GM21723 (cell line): Measurements from ENCODE around the gene ESRRG.

Source experiments
- ATAC-seq: cut with Tn5 transposase; IDR thresholded peaks from one replicate; pipeline ENCODE4 v1.9.1; 2021; ENCODE audit warnings: mild to moderate bottlenecking, moderate library complexity; ENCODE audit not compliant: unreplicated experiment

Gene ESRRG

DNA sequence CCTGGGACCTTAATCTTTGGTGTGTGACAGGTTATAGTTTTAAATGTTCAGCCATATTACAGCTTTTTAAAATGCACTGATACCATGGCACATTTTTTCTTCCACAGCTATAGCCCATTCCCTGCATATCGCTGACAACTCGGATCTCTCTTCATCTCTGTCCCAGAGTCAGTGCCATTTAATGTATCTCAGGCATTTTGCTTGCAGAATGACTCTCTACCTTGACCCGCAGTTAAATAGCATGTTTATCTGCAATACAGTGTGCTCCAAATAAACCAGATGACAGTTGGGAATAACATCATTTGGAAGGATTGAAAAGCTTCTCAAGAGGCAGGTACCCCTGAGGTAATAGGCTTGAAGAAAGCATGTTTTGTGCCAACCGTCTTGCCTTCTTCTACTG lies 200.2 kb downstream of the ESRRG start:
- ATAC-seq, result no peak

DNA sequence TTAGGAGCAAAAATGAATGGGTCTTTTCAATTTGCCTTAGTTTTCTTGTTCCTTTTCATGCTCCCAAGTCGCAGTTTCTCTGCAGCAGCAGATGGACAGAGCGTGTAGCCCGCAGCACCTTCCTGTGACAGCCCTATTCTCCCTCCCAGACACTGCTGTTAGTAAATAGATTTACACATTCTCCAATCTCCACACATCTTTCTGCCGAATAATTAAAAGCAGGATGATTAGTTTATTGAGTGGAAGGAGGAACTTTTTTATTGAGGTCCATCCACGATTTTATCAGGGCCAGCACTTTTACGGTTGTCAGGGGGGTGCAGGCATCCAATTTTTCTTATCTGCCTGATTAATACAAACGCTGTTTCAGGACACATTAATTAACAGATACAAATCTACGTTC lies 201.8 kb downstream of the ESRRG start:
- ATAC-seq, result no peak

DNA sequence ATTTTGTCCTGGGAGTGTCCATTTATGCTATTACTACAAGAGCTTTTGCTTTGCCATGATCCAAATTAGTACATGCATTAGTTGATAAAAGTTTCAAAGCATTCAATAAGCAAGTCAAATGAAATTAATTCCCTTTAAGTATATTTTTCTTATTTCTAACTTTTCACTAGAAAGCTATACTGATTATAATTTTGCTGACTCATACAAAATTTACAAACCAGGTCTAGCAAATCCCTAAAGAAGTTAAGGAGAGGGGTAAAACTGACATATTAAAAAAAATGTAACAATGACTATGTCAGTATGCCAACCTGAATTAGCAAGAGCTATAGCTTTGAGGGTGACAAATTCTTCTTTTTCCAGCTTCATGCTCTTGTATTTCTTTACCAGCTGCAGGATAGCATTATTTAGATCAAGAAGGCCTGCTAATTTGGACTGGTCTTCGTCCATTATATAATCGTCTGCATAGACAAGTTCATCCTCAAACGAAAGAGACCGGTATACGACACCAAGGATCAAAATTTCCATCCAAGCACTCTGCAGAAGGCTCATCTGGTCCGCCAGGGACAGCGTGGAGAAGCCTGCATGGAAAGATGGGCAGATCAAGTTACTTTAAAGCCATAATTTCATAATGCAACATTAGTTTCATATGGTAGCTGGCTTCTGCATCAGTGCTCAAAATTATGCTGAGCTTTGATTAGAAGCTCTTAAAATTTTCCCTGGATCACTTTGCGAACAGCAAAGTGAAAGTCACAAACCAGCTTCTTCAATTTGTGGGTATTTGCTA lies 204.2 kb downstream of the ESRRG start:
- no peak for ATAC-seq

DNA sequence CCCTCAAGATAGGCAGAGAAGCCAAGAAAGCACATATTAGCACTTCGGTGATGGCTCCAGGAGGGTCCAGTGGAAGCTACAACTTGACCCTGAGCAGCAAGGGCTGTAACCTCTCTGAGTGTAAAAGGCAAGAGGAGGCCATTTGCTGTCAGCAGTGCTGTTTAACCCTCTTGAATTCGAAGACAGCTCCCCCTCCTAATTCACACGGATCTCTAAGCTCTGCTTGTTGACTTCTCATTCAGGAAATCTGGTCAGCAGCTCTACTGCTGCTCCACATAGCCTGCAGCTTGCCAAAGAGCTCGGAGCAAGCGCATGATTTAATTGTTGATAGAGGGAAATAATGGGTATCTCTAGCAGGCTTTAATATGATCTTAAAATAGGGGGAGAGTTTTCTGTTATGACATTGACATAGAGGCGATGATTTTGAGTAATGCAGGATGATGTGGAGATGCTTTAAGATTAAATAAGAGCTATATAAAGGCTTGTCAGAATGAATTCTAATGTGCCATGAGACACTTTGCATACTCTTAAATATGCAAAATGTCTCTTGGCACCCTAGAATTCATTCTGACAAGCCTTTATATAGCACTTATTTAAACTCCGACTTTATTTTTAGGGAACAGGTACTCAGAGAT lies 220.6 kb downstream of the ESRRG start:
- ATAC-seq, result no peak

DNA sequence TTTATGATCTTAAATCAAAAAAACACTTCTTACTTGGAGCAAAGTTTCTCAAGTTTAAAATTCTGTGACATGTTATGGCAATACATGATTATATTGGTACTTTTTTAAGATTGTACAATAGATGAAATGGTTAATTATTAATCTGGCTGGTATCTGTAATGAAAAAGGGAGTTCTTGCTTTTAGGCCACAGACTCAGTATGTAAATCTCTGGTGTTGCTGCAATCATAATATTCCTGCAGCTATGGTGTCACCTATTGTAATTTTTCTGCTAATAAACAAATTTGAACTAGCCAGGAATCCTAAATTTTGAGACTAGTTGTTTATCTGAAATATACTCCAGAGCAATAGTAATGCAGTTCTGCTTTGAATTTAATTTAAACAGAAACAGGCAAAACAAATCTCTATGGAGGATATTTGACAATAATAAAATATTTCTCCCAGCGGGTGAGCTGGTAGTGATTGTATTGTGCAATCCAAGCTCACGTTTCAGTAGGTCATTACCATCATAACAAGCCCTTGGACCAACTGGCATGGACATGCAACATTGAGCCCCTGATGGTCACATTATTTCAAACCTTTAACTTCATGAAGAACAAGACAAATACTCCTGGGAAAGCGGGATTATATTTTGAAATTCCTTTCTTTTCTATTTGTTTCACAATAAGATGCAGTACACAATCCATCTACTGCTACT lies 222.8 kb downstream of the ESRRG start:
- ATAC-seq, result no peak

DNA sequence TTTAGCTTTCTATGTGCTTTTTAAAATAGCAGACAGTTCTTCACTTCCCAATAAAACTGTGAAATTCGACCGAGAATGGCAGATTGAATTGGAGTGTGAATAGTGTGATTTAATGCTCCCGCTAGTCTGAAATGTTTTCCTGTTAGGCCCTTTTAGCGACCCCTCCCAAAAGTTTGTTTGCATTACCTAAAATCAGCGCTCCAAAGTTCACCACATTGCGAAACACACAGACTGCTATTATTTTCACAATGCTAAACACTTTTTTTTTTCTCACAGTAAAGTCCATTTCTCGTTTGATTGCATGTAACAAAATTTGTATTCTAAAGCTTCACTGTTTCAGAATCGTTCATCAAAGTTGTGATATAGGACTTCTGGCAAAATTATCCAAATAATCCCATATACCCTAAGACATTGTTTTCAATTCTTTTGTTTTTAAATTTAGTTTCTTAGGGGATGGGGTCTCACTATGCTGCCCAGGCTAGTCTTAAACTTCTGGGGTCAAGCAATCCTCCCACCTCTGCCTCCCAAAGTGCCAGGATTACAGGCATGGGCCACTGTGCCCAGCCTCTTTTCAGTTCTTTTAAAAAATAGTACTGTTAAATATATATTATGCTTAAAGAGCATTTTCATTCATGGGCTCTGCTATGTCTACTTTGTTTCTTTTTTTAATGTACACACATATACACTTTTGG lies 223.5 kb downstream of the ESRRG start:
- no peak for ATAC-seq

DNA sequence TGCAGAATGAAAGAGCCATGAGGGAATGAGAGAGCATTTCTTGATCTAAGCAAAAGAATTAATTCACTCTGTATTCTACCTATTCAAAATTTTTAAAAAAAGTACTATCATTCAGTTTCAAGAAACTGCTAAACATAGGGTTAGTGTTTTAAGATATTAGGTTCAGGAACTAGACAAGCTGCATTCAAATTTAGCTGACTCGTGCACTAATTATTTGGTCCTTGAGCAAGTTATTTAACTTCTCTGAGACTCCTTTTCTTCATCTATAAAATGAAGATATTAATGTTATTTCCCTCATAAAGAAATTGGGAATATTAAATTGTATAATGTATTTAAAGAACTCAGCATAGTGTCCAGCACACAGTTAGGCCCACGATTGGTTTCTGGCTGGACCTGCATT lies 225.0 kb downstream of the ESRRG start:
- ATAC-seq, result no peak

DNA sequence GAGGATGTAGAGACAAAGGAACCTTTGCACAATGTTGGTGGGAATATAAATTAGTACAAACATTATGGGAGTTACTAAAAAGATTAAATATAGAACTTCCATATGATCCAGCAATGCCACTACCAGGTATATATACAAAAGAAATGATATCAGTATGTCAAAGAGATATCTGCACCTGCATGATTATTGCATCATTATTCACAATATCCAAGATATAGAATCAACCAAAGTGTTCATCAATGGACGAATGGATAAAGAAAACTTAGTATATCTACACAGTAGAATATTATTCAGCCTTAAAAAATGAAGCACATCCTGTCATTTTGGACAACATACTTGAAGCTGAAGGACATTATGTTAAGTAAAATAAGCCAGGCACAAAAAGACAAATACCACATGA lies 238.2 kb downstream of the ESRRG start:
- ATAC-seq, result no peak

DNA sequence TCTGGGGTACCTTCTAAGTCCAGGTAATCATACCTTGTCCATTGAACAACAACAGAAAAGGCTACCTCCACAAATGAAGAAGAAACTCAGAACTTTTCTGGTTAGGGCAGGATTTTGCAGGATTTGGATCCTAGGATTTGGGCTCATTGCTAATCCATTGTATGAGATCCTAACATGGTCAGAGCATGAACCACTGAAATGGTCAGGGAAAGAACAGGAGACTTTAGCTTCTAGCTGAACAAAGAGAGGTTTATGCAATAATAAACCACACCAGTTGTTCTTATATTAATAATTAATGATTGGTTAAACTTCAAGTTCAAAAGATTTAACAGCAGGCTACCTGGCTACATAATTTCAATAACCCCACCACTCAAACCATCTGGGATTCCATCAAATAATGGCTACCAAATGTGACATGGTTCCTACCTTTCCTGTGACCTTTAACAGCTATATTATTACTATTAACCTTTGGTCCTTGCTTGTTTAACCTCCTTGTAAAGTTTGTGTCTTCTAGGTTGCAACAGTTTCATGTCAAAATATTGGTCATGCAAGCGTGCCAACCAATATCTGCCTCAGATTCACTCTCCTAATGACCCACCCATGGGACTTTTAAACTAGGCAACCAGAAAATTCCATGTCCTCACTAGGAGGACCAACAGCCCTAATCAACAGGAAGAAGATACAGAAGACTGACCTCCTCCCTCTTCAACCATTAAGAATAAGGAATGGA lies 239.4 kb downstream of the ESRRG start:
- ATAC-seq, result no peak

DNA sequence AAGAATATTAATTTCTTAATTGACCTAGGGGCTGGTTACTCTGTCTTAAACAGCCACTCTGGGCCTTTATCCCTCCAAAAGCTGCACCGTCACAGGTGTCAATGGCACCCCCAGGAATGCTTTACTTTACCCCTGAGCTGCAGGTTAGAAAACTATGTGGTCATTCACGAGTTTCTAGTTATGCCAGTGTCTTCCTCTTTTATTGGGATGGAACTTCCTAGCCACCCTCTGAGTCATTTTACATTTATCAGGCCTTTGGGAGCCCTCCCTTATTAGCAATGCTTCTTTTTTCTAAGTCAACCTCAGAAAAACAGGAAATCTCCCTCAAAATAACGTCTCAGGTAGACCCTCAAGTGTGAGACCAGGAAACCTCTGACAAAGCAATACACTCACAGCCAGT lies 240.6 kb downstream of the ESRRG start:
- ATAC-seq, result no peak

DNA sequence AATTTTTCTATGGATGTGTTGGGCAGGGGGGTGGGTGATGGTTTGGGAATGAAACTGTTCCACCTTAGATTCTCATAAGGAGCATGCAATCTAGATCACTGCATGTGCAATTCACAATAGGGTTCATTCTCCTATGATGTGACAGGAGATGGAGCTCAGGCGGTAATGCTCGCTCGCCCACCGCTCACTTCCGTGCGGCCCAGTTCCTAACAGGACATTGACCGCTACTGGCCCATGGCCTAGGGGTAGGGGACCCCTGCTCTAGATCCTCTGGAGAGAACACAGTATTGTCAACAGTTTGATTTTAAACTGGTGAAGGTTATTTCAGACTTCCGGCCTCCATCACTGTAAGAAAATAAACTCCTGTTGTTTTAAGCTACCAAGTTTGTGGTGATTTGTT lies 245.0 kb downstream of the ESRRG start:
- no peak for ATAC-seq

DNA sequence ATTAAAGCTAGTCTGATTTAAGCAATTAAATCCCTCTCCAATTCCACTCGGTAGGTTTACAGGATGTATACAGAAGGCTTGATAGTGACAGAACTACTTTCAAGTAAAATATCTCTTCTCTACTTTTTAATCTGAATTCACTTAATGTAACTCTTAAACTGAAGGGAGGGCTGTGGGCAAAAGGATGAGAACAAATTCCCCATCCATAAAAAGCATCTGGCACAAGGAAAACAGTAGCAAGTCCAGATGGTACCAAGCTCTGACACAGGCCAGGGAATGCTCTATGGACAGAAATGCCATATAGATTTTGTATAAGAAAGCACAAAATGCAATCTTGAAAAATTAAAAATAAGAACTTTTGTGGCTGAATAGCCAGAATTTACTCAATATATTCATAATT lies 246.9 kb downstream of the ESRRG start:
- no peak for ATAC-seq

DNA sequence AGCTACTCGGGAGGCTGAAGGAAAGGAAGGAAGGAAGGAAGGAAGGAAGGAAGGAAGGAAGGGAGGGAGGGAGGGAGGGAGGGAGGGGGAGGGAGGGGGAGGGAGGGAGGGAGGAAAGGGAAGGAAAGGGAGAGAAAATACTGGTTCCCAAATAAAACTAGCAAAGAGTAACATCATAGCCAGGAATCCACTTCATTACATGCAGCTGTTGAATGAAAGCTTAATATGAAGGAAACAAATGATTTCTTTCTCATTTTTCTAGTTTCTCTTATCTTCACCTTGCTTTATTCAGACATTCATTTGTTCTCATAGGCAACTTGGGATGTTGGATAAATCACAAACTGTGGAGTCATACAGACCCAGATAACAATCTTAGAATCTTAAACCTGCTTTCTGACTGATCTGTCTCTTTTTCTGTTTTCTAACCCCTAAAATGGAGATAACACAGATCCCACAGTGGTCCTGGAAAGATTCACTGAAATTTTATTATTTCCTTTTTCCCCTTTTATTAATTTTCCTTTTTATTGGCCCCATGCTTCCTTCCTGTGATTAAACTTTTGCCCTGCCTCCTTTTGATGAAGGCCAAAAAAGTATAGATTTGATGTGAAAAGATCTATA lies 247.5 kb downstream of the ESRRG start:
- no peak for ATAC-seq

DNA sequence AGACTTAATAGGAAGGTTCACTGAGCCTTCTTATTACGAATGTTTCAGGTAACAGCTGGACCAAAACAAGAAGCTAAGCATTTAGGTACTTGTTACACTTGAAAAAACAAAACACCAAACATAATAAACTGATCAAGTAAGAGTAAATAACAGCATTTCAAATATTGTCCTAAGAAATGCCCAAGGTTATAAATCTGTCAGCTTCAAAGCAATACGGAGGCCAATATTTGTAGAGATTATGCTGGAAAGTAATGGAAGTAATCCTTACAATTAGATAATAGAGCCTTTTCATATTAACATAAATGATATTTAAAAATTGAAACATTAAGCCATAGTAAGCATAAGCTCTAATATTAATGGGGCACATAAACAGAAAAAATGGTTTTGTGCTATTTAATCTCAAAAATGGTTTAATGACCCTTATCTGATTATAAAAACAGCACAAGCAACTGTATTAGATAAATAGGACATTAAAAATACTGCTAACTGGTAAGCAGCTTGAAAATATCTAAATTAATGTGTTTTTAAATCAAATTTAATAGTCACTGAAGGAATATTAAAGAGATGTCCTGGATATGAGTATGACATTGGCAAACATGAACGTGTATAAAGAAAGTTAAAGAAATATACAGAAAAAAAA lies 256.9 kb downstream of the ESRRG start:
- ATAC-seq, result no peak

DNA sequence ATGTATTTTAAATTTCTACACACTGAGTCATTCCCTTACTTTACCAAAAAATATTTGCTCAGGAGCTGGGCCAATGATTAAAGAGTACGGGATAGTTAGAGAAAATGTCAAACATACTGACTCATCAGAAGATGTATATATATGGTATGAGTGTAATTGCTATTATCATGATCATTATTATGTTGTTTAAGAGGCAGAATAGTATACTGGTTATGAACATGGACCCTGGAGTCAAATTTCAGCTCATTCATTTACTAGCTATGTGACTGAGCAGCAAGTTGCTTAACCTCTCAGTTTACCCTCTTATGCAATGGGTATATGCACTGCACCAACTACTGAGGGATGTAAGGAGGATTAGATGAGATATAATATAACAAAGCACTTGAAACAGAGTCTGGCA lies 258.7 kb downstream of the ESRRG start:
- ATAC-seq, result no peak

DNA sequence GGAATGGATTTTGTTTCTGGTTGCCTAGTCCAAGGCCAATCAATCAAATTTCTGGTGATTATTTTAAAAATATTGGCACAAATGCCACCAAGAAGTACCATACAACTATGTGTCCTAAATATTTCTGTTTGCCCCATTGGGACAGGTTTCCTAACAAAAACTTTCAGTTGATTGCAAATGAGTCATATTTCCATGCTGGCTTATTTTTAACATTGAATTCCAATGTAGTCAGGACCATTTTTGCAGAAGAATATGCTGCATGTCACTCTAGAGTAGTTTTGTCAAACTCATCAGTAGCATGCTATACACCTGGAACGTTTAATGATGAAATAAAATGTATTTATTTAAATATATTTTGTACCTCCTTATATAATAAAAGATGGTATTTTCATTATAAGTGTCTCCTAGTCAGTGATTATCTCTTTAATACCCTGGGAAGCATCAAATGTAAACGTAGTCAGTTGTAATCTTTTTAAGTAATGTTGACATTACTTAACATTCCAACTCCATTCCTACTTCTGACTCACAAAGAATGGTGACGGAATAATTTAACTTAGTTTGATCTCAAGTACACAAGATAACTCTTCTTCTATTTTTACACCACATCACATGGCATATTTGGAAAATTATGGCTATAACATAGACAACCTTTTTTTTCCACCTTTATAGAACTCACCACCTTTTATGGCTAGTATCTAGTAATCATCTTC lies 261.0 kb downstream of the ESRRG start:
- ATAC-seq, result no peak

DNA sequence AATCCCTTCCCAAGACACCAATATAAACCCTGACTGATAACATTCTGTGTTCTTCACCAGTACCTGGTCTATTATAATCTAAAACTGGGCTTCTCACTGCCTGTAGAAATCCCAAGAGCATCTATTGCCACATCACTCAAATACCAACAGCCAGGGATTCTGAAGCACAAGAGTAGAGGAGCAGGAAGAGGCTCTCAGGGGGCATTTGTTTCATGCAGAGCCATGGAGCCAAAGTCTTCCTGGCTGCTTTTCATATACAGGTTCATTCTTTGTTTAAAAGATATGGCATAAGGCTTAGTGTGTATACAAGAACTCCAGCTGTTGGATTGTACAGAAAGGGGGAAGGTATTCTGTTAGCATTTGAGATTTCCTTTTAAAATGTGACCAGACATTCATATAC lies 261.8 kb downstream of the ESRRG start:
- ATAC-seq, result no peak

DNA sequence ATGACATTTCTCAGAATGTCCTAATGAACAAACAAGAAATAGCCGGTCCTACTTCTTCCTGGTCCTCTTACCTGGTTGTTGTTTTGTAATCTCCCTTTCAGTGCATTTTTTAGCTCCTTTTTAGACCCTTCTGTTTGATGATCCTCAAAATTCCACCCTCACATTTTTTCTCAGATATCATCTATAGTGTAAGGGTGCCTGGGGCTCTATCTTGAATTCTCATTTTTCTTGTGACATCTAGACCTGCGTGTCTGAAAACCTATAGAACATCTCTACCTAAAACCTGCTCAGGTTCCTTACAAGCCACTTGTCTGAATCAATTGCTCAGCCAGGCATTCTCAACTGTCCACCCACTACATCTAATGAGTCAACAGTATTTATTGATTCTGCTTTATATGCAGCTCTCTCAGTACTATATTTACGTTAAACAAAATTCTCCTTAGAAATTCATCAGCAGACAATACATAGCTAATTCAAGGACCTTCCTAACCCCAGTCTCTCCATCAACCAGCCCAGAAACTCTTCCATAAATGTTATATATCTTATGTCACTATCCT lies 263.5 kb downstream of the ESRRG start:
- ATAC-seq, result no peak

DNA sequence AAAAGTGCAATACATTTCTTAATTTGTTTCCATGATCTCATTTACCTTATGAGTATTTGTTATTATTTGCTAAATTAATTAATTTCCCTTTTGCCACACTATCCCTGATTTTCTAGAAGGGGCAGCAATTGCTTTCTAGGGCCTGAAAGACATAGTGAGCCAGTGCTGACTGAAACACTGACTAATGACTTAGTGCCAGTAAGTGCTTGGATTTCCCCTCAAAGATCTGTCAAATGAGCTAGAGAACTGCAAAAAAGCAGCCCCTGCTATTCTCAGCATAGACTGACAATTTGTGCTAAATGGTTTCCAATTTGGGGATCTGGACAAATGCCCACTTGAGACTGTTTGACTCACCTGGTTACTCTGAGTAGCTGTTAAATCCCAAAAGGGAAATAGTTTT lies 264.4 kb downstream of the ESRRG start:
- no peak for ATAC-seq
